CD14-positive monocyte (primary cell): ENCODE measurements around the gene INKA1. TPM values are rescaled to one million over a fixed set of nuclear protein-coding genes. Genes with fewer than 3 reads are reported as not detected.

Source experiments
- DNase-seq, 3 donors: peaks; one replicate each; pipeline ENCODE4 v3.0.0-alpha.2; 2011 to 2022
- H2AFZ ChIP-seq: 2 replicates; pipeline ENCODE4 v1.6.0; 2012; ENCODE audit warnings: mild to moderate bottlenecking, low read depth, low read length, inconsistent platforms; ENCODE audit not compliant: insufficient read depth, poor library complexity, severe bottlenecking
- H3K27ac ChIP-seq, 2 donors: 1 replicate in 1 of 2; 2 replicates in 1 of 2; pipeline ENCODE4 v1.5.1; 2012 to 2013; ENCODE audit warnings: low read length in 2 of 2, control low read depth in 1 of 2, inconsistent platforms in 1 of 2, low read depth in 1 of 2, mild to moderate bottlenecking in 1 of 2
- H3K27me3 ChIP-seq, 2 donors: one replicate each; pipeline versions ENCODE4 v1.6.0 to v1.6.1; 2011 to 2013; ENCODE audit warnings: low read length in 2 of 2; ENCODE audit not compliant: control insufficient read depth in 2 of 2, insufficient read depth in 2 of 2
- H3K36me3 ChIP-seq, 2 donors: replicated peaks in 1 of 2; 1 replicate in 1 of 2; 2 replicates in 1 of 2; pipeline versions ENCODE4 v1.5.1 to v1.6.1; 2012 to 2013; ENCODE audit warnings: low read length in 2 of 2, control low read depth in 1 of 2, inconsistent platforms in 1 of 2, mild to moderate bottlenecking in 1 of 2; ENCODE audit not compliant: insufficient read depth in 2 of 2, control insufficient read depth in 1 of 2
- H3K4me1 ChIP-seq, 2 donors: 1 replicate in 1 of 2; 2 replicates in 1 of 2; pipeline versions ENCODE4 v1.5.1 to v1.6.1; 2012 to 2013; ENCODE audit warnings: low read length in 2 of 2, control low read depth in 1 of 2, inconsistent platforms in 1 of 2, mild to moderate bottlenecking in 1 of 2, moderate library complexity in 1 of 2; ENCODE audit not compliant: insufficient read depth in 2 of 2, control insufficient read depth in 1 of 2
- H3K4me2 ChIP-seq: replicated peaks from 2 replicates; pipeline ENCODE3; 2012; ENCODE audit warnings: low read length, moderate library complexity, mild to moderate bottlenecking; ENCODE audit not compliant: poor library complexity, severe bottlenecking; ENCODE audit errors: extremely low read depth
- H3K4me3 ChIP-seq, 3 experiments: fragments of 200-600 bp in 1 of 3; sonication (generic) in 1 of 3; replicated peaks in 1 of 3; 1 replicate in 2 of 3; 2 replicates in 1 of 3; pipeline ENCODE4 v1.5.1; 2011 to 2013; ENCODE audit warnings: low read length in 3 of 3, mild to moderate bottlenecking in 3 of 3, control low read depth in 2 of 3, low read depth in 2 of 3, inconsistent platforms in 1 of 3, moderate library complexity in 1 of 3
- H3K79me2 ChIP-seq: 2 replicates; pipeline ENCODE4 v1.6.0; 2012; ENCODE audit warnings: mild to moderate bottlenecking, control low read depth, inconsistent platforms, low read length, moderate library complexity; ENCODE audit not compliant: insufficient read depth
- H3K9ac ChIP-seq: 2 replicates; pipeline ENCODE4 v1.6.0; 2017; ENCODE audit warnings: low read length, mild to moderate bottlenecking; ENCODE audit not compliant: insufficient read depth, poor library complexity, severe bottlenecking
- H3K9me3 ChIP-seq, 2 donors: replicated peaks in 1 of 2; 1 replicate in 1 of 2; 2 replicates in 1 of 2; pipeline versions ENCODE4 v1.5.1 to v1.6.1; 2012 to 2013; ENCODE audit warnings: low read length in 2 of 2, control low read depth in 1 of 2; ENCODE audit not compliant: control insufficient read depth in 1 of 2, insufficient read depth in 1 of 2
- H4K20me1 ChIP-seq: 2 replicates; pipeline ENCODE4 v1.6.0; 2012; ENCODE audit warnings: mild to moderate bottlenecking, low read length, control low read depth, moderate library complexity; ENCODE audit not compliant: insufficient read depth
- H3K27ac Mint-ChIP-seq, 7 donors: one replicate each; pipeline ENCODE4 v1.8.0; 2020; ENCODE audit warnings: mild to moderate bottlenecking in 7 of 7, mixed read lengths in 7 of 7, moderate library complexity in 6 of 7, inconsistent platforms in 2 of 7
- H3K27me3 Mint-ChIP-seq, 3 donors: one replicate each; pipeline ENCODE4 v1.8.0; 2021 to 2022; ENCODE audit warnings: low read depth in 3 of 3, mild to moderate bottlenecking in 3 of 3, mixed read lengths in 3 of 3, moderate library complexity in 3 of 3, inconsistent platforms in 1 of 3
- H3K36me3 Mint-ChIP-seq, 2 donors: one replicate each; pipeline ENCODE4 v1.8.0; 2020; ENCODE audit warnings: mixed read lengths in 2 of 2, inconsistent platforms in 1 of 2, mild to moderate bottlenecking in 1 of 2
- H3K4me1 Mint-ChIP-seq: one replicate; pipeline ENCODE4 v1.8.0; 2020; ENCODE audit warnings: mild to moderate bottlenecking, mixed read lengths
- H3K4me3 Mint-ChIP-seq, 2 donors: one replicate each; pipeline ENCODE4 v1.8.0; 2020; ENCODE audit warnings: mild to moderate bottlenecking in 2 of 2, mixed read lengths in 2 of 2, moderate library complexity in 1 of 2
- H3K9me3 Mint-ChIP-seq, 7 donors: one replicate each; pipeline ENCODE4 v1.8.0; 2020 to 2022; ENCODE audit warnings: mixed read lengths in 7 of 7, mild to moderate bottlenecking in 6 of 7, moderate library complexity in 6 of 7, inconsistent platforms in 2 of 7
- CTCF ChIP-seq: fragments of 200-600 bp; IDR thresholded peaks from one replicate; pipeline ENCODE4 v1.8.0; 2022; ENCODE audit warnings: antibody characterized with exemption, mild to moderate bottlenecking
- WGBS: methylation state at CpG from one replicate; pipeline ENCODE4 v1.1.5; 2013; ENCODE audit warnings: missing lambda C conversion rate; ENCODE audit not compliant: insufficient coverage; 5-methylcytosine and 5-hydroxymethylcytosine counted together
- intact Hi-C, 2 donors: fragments of 100-400 bp; cut with micrococcal nuclease; formaldehyde crosslinking; loops; one replicate each; pipeline versions ENCODE4 v1.15.0 to v1.15.1; 2023
- polyA plus RNA-seq, 3 donors: library from polyadenylated mRNA; depleted of rRNA in 1 of 3; unstranded in 2 of 3; stranded (reverse) in 1 of 3; fragments of 300-500 nt in 2 of 3; fragments of >200 nt in 1 of 3; fragmentation: Illumina TruSeq in 2 of 3; gene quantifications; 1 replicate in 2 of 3; 2 replicates in 1 of 3; pipeline ENCODE4 v1.2.3, GENCODE V29; 2012 to 2021

Gene INKA1
- polyA plus RNA-seq, 3 donors = 0.43 to 1.3 (median 1.3) TPM

- Histone ChIP-seq H3K36me3 (peaks cover 3 to 9% of the 10 kb centered on the region in 2 donors), H3K4me3 (peak overlapping the region in 2 of 3 experiments; percentile 91 to 94), H4K20me1 (peaks cover 12% of the 10 kb centered on the region), H3K9me3 (no peaks in the 10 kb centered on the region), H3K27ac (peak overlapping the region; percentile 81 to 95), H2AFZ (peak overlapping the region; percentile 99), H3K9ac (peak overlapping the region; percentile 98), H3K79me2 (peaks cover 41% of the 10 kb centered on the region), H3K27me3 (no peaks in the 10 kb centered on the region), H3K4me1 (peaks cover 18 to 21% of the 10 kb centered on the region in 2 donors), H3K4me2 (peak overlapping the region; percentile 81)
- intact Hi-C loops = loop anchor here (5.0 to 10.0 kb wide), 2 partner anchors 62 to 65 kb away; partner anchors contain the start of gene GMPPB (in 2 of the 2)
- Mint-ChIP-seq H3K4me1 (peaks cover 28% of the 10 kb centered on the region), H3K4me3 (peak overlapping the region; percentile 86 to 88), H3K27ac (peak overlapping the region; percentile 94 to 98 (median 95)), H3K27me3 (peaks cover 0 to 8% (median 4%) of the 10 kb centered on the region in 3 donors), H3K9me3 (peaks cover 0 to 2% (median 0%) of the 10 kb centered on the region in 7 donors), H3K36me3 (peaks cover 14 to 26% of the 10 kb centered on the region in 2 donors)
- 50% methylated on average over 2 of the region's 3 CpGs for WGBS
- TF ChIP-seq CTCF = no peak
- no peak for DNase-seq
Measured at GRCh38 chr3:49787182-49787464, 15.9 kb upstream of the INKA1 start.

DNA sequence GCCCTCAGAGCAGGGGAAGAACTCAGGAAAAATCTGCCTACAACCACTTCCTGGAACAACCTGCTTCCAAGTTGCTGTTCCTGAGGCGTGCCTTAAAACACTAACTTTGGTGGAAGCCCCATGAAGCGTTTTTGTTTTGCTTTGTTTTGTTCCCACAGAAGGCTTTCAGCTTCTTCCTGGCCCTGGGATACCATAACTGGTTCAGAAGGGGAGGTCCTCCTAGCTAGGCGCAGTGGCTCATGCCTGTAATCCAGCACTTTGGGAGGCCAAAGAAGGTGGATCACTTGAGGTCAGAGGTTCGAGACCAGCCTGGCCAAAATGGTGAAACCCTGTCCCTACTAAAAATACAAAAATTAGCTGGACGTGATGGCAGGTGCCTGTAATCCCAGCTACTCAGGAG lies 15.5 kb upstream of the INKA1 start:
- Mint-ChIP-seq H3K27ac (peak overlapping the region in 2 of 7 donors; percentile 95 to 97), H3K9me3 (peaks cover 0 to 2% (median 0%) of the 10 kb centered on the region in 7 donors), H3K27me3 (peaks cover 0 to 8% (median 4%) of the 10 kb centered on the region in 3 donors), H3K36me3 (peaks cover 14 to 22% of the 10 kb centered on the region in 2 donors), H3K4me1 (peaks cover 28% of the 10 kb centered on the region), H3K4me3 (no peak overlapping the region)
- Histone ChIP-seq H3K4me1 (peaks cover 18 to 21% of the 10 kb centered on the region in 2 donors), H3K79me2 (peaks cover 37% of the 10 kb centered on the region), H3K27ac (no peak overlapping the region), H3K27me3 (no peaks in the 10 kb centered on the region), H3K4me2 (no peak overlapping the region), H3K4me3 (peak overlapping the region in 1 of 3 experiments; percentile 94), H2AFZ (peak overlapping the region; percentile 99), H3K9me3 (no peaks in the 10 kb centered on the region), H3K36me3 (peaks cover 0 to 5% of the 10 kb centered on the region in 2 donors), H3K9ac (no peak overlapping the region), H4K20me1 (peaks cover 7% of the 10 kb centered on the region)
- TF ChIP-seq CTCF = no peak
- WGBS = 64% methylated on average over 3 of the region's 5 CpGs
- peak in 1 of 3 donors; percentile 2 for DNase-seq
- intact Hi-C loops = loop anchor here (5.0 to 10.0 kb wide), 2 partner anchors 63 to 65 kb away; partner anchors contain the start of gene GMPPB (in 2 of the 2)
